HG03135 (cell line): ENCODE data around the gene CCDC158.
"Not testable (repeated sequence)": the region's sequence is repeated elsewhere in the genome, so short reads cannot be mapped to it uniquely, and the experiment has no call there.

ENCODE experiments used
- ATAC-seq: cut with Tn5 transposase; IDR thresholded peaks from one replicate; pipeline ENCODE4 v1.9.1; 2021; ENCODE audit warnings: mild to moderate bottlenecking, moderate library complexity; ENCODE audit not compliant: unreplicated experiment

The CCDC158 gene

DNA sequence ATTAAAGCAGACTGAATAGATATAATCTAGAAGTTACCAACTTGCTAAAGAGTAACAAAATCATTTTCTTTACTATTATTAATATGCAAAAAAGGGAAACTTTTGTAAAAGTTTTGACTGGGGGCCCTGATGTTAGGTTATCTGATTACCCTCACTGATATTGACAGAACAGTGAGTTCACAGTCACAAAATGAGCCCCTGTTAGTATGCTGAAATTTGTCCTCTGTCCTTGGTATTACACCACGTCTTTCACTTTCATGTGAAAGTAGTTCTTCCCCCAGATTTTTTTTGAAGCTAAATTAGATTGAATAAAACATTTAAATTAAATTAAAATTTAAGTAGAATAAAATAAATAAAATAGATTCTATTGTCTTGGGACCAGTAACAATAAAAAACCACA is 108.5 kb downstream of the CCDC158 start:
- no peak for ATAC-seq

DNA sequence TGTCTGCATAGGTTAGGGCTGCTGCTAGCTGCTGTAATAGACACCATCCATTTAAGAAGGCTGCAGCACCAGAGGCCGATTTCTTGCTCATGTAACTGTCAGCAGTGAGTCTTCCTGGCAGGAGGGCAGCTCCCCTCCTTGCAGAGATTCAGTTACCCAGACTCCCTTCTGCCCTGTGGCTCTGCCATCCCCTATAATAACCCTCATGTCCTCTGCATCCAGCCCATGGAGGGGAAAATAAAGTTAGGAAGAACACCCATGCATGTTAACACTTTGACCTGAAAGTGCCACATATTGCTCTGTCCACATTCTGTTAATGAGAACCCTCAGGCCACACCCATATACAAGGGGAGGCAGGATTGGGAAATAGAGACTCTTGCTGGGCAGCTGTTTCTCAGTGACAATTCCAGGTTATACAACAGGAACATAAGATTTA is 109.0 kb downstream of the CCDC158 start:
- ATAC-seq, result no peak

DNA sequence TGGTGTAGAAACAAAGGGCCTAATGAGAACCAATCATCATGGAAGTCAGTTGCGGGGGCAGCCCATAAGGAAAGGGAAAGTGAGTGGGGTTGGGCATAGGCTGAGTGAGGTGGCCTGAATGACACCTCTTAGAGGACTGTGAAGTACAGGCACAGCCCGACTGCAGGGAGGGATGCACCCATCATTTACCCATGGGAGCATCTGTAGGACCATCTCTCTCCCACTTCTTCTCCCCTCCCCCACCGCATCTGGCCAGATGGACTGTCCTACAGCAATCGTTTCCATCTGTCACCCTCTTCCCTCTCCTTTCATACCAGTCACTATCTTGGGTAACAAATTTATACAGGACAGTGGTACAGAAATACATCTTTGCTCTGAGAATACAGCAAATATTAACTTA is 110.3 kb downstream of the CCDC158 start:
- no peak for ATAC-seq

DNA sequence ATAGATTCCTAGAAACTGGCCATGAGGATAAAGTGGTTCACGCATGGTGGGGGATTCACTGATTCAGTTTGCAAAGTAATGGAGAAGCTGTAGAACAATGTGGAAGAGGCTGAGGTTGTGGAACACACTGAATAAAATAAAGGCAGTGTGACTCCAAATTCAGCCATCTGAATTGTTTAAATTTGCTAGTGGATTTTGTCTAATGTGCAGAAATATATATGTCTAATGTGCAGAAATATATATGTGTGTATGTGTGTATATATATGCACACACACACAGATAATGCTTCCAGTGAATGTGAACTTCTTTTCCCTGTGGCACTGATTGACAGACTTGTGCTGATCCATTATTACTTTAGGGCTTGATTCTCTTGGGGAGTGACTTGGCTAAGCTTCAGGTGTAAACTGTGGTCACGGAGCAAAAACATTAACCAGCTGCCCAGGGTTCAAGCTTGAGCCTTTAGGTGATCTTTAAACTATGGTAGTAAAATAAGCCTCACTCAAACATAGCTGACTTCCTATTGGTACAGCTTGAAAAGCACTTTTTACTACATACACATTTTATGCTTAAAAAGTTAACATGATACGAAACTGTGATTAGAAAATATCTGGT is 110.9 kb downstream of the CCDC158 start:
- no peak for ATAC-seq

DNA sequence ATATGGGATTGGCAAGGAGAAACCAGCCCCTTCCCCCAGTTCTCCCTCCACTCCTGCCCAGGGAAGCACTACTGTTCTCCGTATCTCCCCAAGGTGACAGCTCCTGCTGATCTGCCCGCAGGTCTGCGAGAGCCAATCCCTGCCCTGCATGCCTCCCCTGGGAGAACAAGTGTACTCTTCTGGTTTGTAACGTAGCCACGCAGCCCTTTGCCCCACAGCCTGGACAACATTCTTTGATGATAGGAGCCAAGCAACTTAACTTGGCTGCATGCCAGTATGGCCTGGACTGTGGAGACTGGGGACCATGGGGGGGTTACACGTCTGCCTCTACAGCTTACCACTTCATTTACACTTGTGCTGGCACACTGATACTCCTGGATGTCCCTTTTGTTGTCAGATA is 112.4 kb downstream of the CCDC158 start:
- no peak for ATAC-seq

GRCh38 chr4:76307660-76308014 is 113.3 kb downstream of the CCDC158 start:
- ATAC-seq, result no peak

DNA sequence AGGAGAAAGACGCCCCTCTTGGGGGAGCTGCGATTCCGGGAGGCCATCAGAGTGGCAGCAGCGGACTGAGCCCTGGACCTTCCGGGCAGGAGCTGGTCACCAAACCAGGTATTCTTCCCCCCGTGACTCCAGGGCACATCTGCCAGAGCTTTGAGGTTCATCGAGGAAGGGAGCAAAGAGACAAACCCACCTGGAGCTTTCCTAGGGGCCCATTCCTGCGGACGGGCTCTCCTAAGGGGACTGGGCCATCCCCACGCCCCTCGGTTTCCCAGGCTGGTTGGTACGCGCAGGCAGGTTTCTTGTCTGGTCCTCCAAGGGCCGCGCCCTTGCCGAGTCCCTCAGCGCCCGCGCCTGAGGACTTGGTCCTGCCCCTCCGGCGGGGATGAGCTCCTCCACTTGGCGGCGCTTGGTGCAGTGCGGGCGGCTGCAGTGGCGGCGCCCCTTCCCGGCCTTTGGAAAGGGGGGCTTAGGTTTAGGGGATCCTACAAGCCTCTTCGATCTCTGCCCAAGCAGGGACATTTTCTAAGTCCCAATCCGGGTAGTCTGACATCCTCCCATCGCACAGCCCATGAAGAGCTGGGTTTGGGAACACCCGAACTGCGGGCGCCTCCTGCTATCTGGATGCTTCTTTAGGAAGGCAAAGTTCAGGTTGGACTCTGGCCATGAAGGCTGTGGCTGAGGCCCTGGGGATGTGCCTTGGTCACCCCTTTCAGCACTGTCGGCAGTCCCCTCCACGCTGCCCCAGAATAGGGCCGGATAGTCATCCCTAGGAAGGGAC is 113.9 kb downstream of the CCDC158 start:
- no peak for ATAC-seq

GRCh38 chr4:76305971-76306881 is 114.7 kb downstream of the CCDC158 start, which contains the start of gene STBD1:
STBD1 (plus strand) TSS chr4:76306733; CDS start chr4:76306770, 37 bp downstream.
- ATAC-seq, result no peak

GRCh38 chr4:76305033-76305687 is 115.8 kb downstream of the CCDC158 start:
- no peak for ATAC-seq

DNA sequence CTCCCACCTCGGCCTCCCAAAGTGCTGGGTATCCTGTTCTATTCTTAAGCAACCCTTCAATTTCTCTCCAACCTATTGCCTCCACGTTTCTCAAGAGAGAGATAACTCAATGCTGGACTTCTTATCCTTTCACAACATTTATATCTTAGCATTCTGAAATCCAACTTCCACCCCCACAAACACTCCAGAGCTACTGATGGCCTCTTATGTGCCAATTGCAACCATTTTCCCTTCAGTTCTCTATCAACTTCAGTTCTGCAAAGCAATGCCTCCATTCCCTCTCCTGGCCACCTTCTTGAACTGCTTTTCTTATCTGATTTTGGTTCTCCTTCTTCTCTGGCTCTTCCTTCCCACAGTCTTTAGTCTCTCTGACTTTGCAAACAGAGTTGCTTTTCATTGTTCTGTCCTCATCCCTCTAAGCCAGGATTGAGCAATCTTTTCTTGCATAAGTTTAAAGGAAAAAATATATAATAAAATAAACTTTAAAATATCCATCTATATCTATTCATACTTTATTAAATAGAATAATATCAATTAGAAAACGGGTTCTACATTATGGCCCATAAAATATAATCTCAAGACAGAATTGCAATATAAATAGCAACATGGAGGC is 118.0 kb downstream of the CCDC158 start:
- no peak for ATAC-seq

DNA sequence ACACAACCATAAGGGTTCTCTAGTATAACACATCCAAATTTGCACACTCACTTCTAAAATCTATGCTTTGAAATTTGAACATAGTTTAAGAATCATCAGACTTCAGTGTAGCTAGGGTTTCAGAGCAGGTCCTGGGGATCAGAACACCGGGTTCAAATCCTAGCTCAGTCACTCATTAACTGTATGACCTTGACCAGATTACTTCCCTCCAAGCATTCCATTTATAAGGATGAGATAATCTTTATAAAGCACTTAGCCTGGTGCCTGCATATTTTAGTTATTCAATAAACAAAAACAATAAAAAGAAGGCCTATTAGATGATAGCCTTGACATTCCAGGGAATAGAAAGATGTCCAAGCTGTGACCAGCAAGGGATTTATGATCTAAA is 119.2 kb downstream of the CCDC158 start:
- no peak for ATAC-seq

DNA sequence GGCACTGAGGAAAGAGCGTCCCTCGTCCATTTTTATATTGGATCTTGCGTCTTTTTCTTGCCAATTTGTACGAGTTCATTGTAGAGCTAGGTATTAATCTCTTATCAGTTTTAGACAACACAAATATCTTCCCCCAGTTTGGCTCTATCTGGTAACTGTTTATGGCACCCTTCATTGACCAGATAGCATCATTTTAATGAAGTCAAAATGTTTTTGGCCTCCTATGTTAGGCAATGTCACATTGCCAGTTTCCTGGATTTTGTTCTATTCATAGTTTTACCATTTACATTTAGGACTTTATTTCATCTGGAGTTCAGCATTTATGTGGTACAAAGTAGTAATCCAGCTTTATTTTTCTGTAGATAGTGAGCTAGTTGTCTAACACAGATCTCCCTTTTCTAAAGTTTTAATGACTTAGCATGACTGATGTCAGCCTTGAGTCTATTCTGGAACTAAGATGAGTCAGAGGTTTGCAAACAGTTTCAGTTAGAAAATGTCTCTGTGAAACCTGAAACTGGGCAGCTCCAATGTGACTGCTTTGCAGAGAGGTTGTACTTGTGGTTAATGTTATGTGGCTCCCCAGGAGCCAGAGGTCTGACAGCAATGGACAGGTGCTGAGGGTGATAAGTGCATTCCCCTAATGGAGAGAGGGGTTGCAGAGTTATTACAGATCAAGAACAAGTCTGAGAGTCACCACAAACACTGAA is 119.7 kb downstream of the CCDC158 start:
- ATAC-seq, result peak; percentile 99

DNA sequence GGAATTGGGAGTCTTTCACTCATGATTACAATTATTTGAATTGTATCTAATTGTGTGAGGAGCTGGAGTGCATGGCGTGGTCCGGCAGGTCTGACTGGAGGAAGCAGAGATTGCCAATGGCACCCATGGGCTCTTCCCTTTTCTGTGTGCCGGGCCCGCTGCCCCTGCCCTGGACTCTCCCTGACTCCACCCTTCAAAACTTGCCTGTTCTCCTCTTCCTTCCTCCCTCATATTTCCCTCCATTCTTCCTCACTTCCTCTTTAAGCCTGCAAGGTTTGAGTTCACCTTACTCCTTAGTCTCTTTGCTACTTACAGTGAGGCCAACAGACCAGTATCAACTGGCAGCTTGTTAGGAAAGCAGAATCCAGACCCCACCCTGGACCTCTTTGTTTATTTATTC is 120.9 kb downstream of the CCDC158 start:
- no peak for ATAC-seq

- ATAC-seq, result no peak
These were observed 122.7 kb downstream of the CCDC158 start for GRCh38 chr4:76298227-76298626.

- no peak for ATAC-seq
These were observed 124.6 kb downstream of the CCDC158 start for GRCh38 chr4:76296286-76296820.

- ATAC-seq, result no peak
These were observed 127.2 kb downstream of the CCDC158 start for GRCh38 chr4:76293772-76294171.

GRCh38 chr4:76292730-76293129 is 128.2 kb downstream of the CCDC158 start:
- no peak for ATAC-seq

DNA sequence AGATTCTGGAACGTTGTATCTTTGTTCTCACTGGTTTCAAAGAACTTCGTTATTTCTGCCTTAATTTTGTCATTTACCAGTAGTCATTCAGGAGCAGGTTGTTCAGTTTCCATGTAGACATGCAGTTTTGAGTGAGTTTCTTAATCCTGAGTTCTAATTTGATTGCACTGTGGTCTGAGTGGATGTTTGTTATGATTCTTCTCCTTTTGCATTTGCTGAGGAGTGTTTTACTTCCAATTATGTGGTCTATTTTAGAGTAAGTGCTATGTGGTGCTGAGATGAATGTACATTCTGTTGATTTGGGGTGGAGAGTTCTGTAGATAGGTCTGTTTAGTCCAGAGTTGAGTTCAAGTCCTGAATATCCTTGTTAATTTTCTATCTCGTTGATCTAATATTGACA is 133.1 kb downstream of the CCDC158 start:
- ATAC-seq, result not testable (repeated sequence)

- no peak for ATAC-seq
These were observed 137.0 kb downstream of the CCDC158 start for GRCh38 chr4:76283900-76284299.
